HepG2 (cell line): ENCODE measurements around the gene LGALS3. TPM values are rescaled to one million over a fixed set of nuclear protein-coding genes. Genes with fewer than 3 reads are reported as not detected.

Source experiments
- ATAC-seq: fragments of 200-7000 bp; cut with Tn5 transposase; 3 replicates; pipeline ENCODE4 v1.9.1; 2020; ENCODE audit warnings: mild to moderate bottlenecking, moderate library complexity
- BruUV-seq: library from RNA; stranded (reverse); fragments of 400-500 nt; replicated peaks from 2 replicates; lab custom pipeline; 2021; lab: Mats Ljungman, UMichigan
- CTCF ChIA-PET: fragments of 300-600 bp; formaldehyde crosslinking; extraction: SDS; loops from one replicate; lab custom pipeline; 2021; ENCODE audit warnings: low total read pairs, inconsistent platforms, low intra/inter-chr PET ratio; lab: Yijun Ruan, JAX
- POLR2A ChIA-PET: fragments of 350-600 bp; sonication (Branson Sonifier 250); formaldehyde crosslinking; loops from one replicate; lab custom pipeline; 2020; ENCODE audit warnings: antibody characterized with exemption, inconsistent platforms; lab: Yijun Ruan, JAX
- DNase-seq: peaks from one replicate; pipeline ENCODE4 v3.0.0-alpha.2; 2015; ENCODE audit warnings: low spot score
- FAIRE-seq: peaks from 3 replicates; lab custom pipeline; 2011; peaks lifted over from hg19 to GRCh38; lab: Jason Lieb, UNC
- H2AFZ ChIP-seq: one replicate; pipeline ENCODE4 v1.6.1; 2011; ENCODE audit warnings: low read length, inconsistent platforms
- H3K27ac ChIP-seq: fragments of 300-600 bp; 3 replicates; pipeline ENCODE4 v1.8.0; 2011; ENCODE audit warnings: mixed run types, mild to moderate bottlenecking, mixed read lengths, low read length, inconsistent platforms; ENCODE audit not compliant: insufficient read depth; ENCODE audit errors: extremely low read length
- H3K27me3 ChIP-seq, 2 experiments: fragments of 200-600 bp in 1 of 2; 2 replicates in 1 of 2; 3 replicates in 1 of 2; pipeline versions ENCODE4 v1.6.0 to v1.8.0; 2011; ENCODE audit warnings: low read length in 2 of 2, mild to moderate bottlenecking in 2 of 2, moderate library complexity in 2 of 2, inconsistent platforms in 1 of 2; ENCODE audit not compliant: insufficient read depth in 2 of 2, control insufficient read depth in 1 of 2
- H3K36me3 ChIP-seq, 2 experiments: fragments of 200-600 bp in 1 of 2; replicated peaks in 1 of 2; 2 replicates in 1 of 2; 3 replicates in 1 of 2; pipeline versions ENCODE4 v1.5.1 to v1.8.0; 2011; ENCODE audit warnings: low read length in 2 of 2, inconsistent platforms in 1 of 2; ENCODE audit not compliant: insufficient read depth in 2 of 2, control insufficient read depth in 1 of 2
- H3K4me1 ChIP-seq: 2 replicates; pipeline ENCODE4 v1.5.1; 2012; ENCODE audit warnings: low read length, inconsistent platforms; ENCODE audit not compliant: insufficient read depth
- H3K4me2 ChIP-seq: 2 replicates; pipeline ENCODE4 v1.6.0; 2011; ENCODE audit warnings: low read depth, low read length, inconsistent platforms
- H3K4me3 ChIP-seq, 3 experiments: fragments of 200-600 bp in 1 of 3; sonication (generic), shearing (Covaris generic) in 1 of 3; replicated peaks in 1 of 3; 2 replicates each; pipeline ENCODE4 v1.5.1; 2011 to 2016; ENCODE audit warnings: low read length in 3 of 3, inconsistent platforms in 2 of 3, low read depth in 2 of 3, mild to moderate bottlenecking in 2 of 3, control low read depth in 1 of 3, mixed read lengths in 1 of 3; ENCODE audit not compliant: insufficient read depth in 1 of 3
- H3K79me2 ChIP-seq: one replicate; pipeline ENCODE4 v1.6.1; 2011; ENCODE audit warnings: low read length, inconsistent platforms; ENCODE audit not compliant: insufficient read depth
- H3K9ac ChIP-seq: 2 replicates; pipeline ENCODE4 v1.6.0; 2011; ENCODE audit warnings: mild to moderate bottlenecking, low read depth, low read length, inconsistent platforms; ENCODE audit not compliant: insufficient read depth
- H3K9me3 ChIP-seq: 2 replicates; pipeline ENCODE4 v1.5.1; 2012; ENCODE audit warnings: mild to moderate bottlenecking, low read length
- H4K20me1 ChIP-seq: 2 replicates; pipeline ENCODE4 v1.6.0; 2011; ENCODE audit warnings: inconsistent platforms, mild to moderate bottlenecking, low read length, moderate library complexity; ENCODE audit not compliant: insufficient read depth
- ATF1 ChIP-seq: IDR thresholded peaks from 2 replicates; pipeline ENCODE4 v1.6.1; 2016; ENCODE audit warnings: mild to moderate bottlenecking, control low read depth
- BCL6 ChIP-seq: IDR thresholded peaks from 2 replicates; pipeline ENCODE4 v1.6.1; 2016; ENCODE audit warnings: missing genetic modification reagents, missing compliant biosample characterization
- CC2D1A ChIP-seq: sonication (generic); formaldehyde crosslinking; IDR thresholded peaks from 2 replicates; pipeline ENCODE4 v1.8.1; 2023; ENCODE audit warnings: mild to moderate bottlenecking, missing genetic modification reagents
- CCDC6 ChIP-seq: sonication (generic); formaldehyde crosslinking; IDR thresholded peaks from 2 replicates; pipeline ENCODE4 v1.8.1; 2022; ENCODE audit warnings: mild to moderate bottlenecking, missing genetic modification reagents, moderate library complexity
- CEBPG ChIP-seq: IDR thresholded peaks from 2 replicates; pipeline ENCODE4 v1.6.1; 2016
- ELF4 ChIP-seq: sonication (generic); formaldehyde crosslinking; IDR thresholded peaks from 2 replicates; pipeline ENCODE4 v1.5.0; 2020; ENCODE audit warnings: missing genetic modification reagents, mild to moderate bottlenecking, moderate library complexity, borderline replicate concordance
- ETV5 ChIP-seq: IDR thresholded peaks from 2 replicates; pipeline ENCODE4 v1.6.1; 2018; ENCODE audit warnings: missing biosample characterization, missing genetic modification reagents, inconsistent platforms, borderline replicate concordance
- FOXP1 ChIP-seq, 2 experiments: fragments of 450-650 bp in 1 of 2; IDR thresholded peaks; 2 replicates each; pipeline ENCODE4 v1.6.1; 2017 to 2018; ENCODE audit warnings: antibody characterized with exemption in 1 of 2
- JDP2 ChIP-seq: sonication (generic); formaldehyde crosslinking; IDR thresholded peaks from 2 replicates; pipeline ENCODE4 v1.8.1; 2022; ENCODE audit warnings: missing genetic modification reagents, borderline replicate concordance
- KAT8 ChIP-seq: IDR thresholded peaks from 2 replicates; pipeline ENCODE4 v1.6.1; 2016; ENCODE audit warnings: missing genetic modification reagents, missing compliant biosample characterization
- NAIF1 ChIP-seq: sonication (generic); formaldehyde crosslinking; IDR thresholded peaks from 2 replicates; pipeline ENCODE4 v1.5.0; 2020; ENCODE audit warnings: mild to moderate bottlenecking, missing genetic modification reagents, borderline replicate concordance
- SOX5 ChIP-seq: IDR thresholded peaks from 2 replicates; pipeline ENCODE4 v1.6.1; 2016; ENCODE audit warnings: borderline replicate concordance
- TMF1 ChIP-seq: sonication (generic); formaldehyde crosslinking; IDR thresholded peaks from 2 replicates; pipeline ENCODE4 v1.8.1; 2022; ENCODE audit warnings: low read depth, missing genetic modification reagents
- ZFY ChIP-seq: sonication (generic); formaldehyde crosslinking; IDR thresholded peaks from 2 replicates; pipeline ENCODE4 v1.4.0; 2020; ENCODE audit warnings: missing genetic modification reagents
- ZMYM2 ChIP-seq: sonication (generic); formaldehyde crosslinking; IDR thresholded peaks from 2 replicates; pipeline ENCODE4 v1.8.0; 2022; ENCODE audit warnings: mild to moderate bottlenecking, missing genetic modification reagents
- ZNF510 ChIP-seq: sonication (generic); formaldehyde crosslinking; IDR thresholded peaks from 2 replicates; pipeline ENCODE4 v1.4.0; 2020; ENCODE audit warnings: low read depth, mild to moderate bottlenecking, missing genetic modification reagents
- WGBS: methylation state at CpG from one replicate; pipeline ENCODE4 v1.1.6; 2017; ENCODE audit warnings: low lambda C conversion rate; 5-methylcytosine and 5-hydroxymethylcytosine counted together
- in situ Hi-C: cut with HindIII; loops from 2 replicates; pipeline ENCODE4 v1.10.0; 2017; ENCODE audit warnings: low pct_unique_long_range_greater_than_20kb; ENCODE audit not compliant: extremely low pct_ligation_motif_present
- intact Hi-C: fragments of 100-400 bp; cut with micrococcal nuclease; formaldehyde crosslinking; loops from one replicate; pipeline ENCODE4 v1.10.0; 2022; ENCODE audit not compliant: unreplicated experiment
- polyA plus RNA-seq, 8 experiments: library from polyadenylated mRNA; depleted of rRNA in 3 of 8; stranded (reverse) in 7 of 8; unstranded in 1 of 8; fragments of >200 nt; fragmentation: Illumina TruSeq in 4 of 8; extraction: Trizol in 4 of 8; gene quantifications; 2 replicates each; pipeline versions ENCODE4 v1.2.1 to v1.2.3, GENCODE V29; 2011 to 2016; ENCODE audit warnings: low read depth in 4 of 8, missing spikeins in 1 of 8, mixed read lengths in 1 of 8; ENCODE audit not compliant: insufficient read depth in 1 of 8
- total RNA-seq, 5 experiments: library from RNA; depleted of rRNA; stranded (reverse); fragments of >200 nt; fragmentation: Illumina TruSeq; extraction: Trizol; gene quantifications; 2 replicates each; pipeline ENCODE4 v1.2.3, GENCODE V29; 2016; ENCODE audit warnings: low read depth in 1 of 5
- TF ChIP-seq, protein P1 (sequence below): sonication (generic); formaldehyde crosslinking; IDR thresholded peaks from 2 replicates; pipeline ENCODE4 v1.4.0; 2020; ENCODE audit warnings: mild to moderate bottlenecking, missing genetic modification reagents

Gene LGALS3
- total and polyA plus RNA-seq, 2 of the 13 experiments (the other 11 are each of a cell fraction or from before 2014, with no cell fraction given): 5.0 to 97.4 TPM

DNA sequence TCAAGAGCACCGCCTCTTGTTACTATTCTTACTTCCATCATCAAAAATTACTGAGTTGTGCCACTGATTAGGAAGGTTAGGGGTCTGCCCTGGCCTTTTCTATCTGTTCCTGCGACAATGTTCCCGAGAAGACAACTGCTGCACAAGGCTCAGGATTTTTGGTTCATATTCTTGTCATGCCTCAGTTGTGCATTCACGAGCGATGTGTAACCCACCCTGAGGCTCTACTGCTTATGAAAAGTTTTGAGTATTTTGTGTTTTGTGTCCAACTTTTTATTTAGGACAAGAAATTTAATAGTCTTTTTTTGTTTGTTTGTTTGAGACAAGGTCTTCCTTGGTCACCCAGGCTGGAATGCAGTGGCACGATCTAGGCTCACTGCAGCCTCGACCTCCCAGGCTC is 23.1 kb upstream of the LGALS3 start:
- in situ Hi-C loops: no loop called here
- Histone ChIP-seq H3K36me3 (no peaks in the 10 kb centered on the region), H3K4me3 (no peak overlapping the region), H3K9me3 (no peaks in the 10 kb centered on the region), H3K4me1 (peaks cover 69% of the 10 kb centered on the region), H3K79me2 (no peaks in the 10 kb centered on the region), H4K20me1 (no peaks in the 10 kb centered on the region), H3K4me2 (no peak overlapping the region), H3K27ac (no peak overlapping the region), H2AFZ (no peak overlapping the region), H3K27me3 (no peaks in the 10 kb centered on the region), H3K9ac (no peak overlapping the region)
- no peak for DNase-seq
- no peak for FAIRE-seq
- CTCF ChIA-PET: no interaction called here
- ATAC-seq: no peak
- intact Hi-C loops: no loop called here
- 95% methylated on average over 7 of the region's 7 CpGs for WGBS
- POLR2A ChIA-PET: no interaction called here
- TF ChIP-seq ELF4 (CRISPR knock-in tag) (no peak), TMF1 (CRISPR knock-in tag) (no peak)
- no TSS peak for BruUV-seq

GRCh38 chr14:55107766-55108554 is 21.1 kb upstream of the LGALS3 start:
- Histone ChIP-seq H3K27ac (peak overlapping the region; percentile 85), H3K4me2 (peak overlapping the region; percentile 57), H3K36me3 (no peaks in the 10 kb centered on the region), H2AFZ (no peak overlapping the region), H3K9ac (peak overlapping the region; percentile 66), H3K4me3 (peak overlapping the region in 1 of 3 experiments; percentile 37; a peak in 2 of 6 replicates), H3K27me3 (no peaks in the 10 kb centered on the region), H3K4me1 (peaks cover 58% of the 10 kb centered on the region), H3K9me3 (no peaks in the 10 kb centered on the region), H3K79me2 (no peaks in the 10 kb centered on the region), H4K20me1 (no peaks in the 10 kb centered on the region)
- FAIRE-seq (peak; percentile 37), DNase-seq (peak; percentile 83), ATAC-seq (peak; percentile 87)
- ChIA-PET POLR2A (interaction anchor here (0.7 to 3.1 kb wide), 12 partner anchors 9 to 62 kb away, joined by 3 to 22 read pairs (median 4); partner anchors contain the start of genes LGALS3 and MAPK1IP1L), CTCF (no interaction called here)
- in situ Hi-C loops: no loop called here
- BruUV-seq: TSS peak; percentile 88
- 5% methylated on average over 15 of the region's 19 CpGs for WGBS
- intact Hi-C loops: no loop called here
- TF ChIP-seq CC2D1A (CRISPR knock-in tag) (no peak), BCL6 (peak; percentile 29; the same call in 1 of the 2 replicates), ZMYM2 (CRISPR knock-in tag) (peak; percentile 74; the same call in 1 of the 2 replicates), KAT8 (CRISPR knock-in tag) (peak; percentile 77), ATF1 (no peak), FOXP1 (IDR thresholded peaks at IDR 0.05) (no peak), FOXP1 (CRISPR knock-in tag; IDR thresholded peaks at IDR 0.05) (0 out of 2 replicates have a peak, but pooled peaks have one; percentile 32), CEBPG (CRISPR knock-in tag) (no peak; the same call in 1 of the 2 replicates), ZNF510 (CRISPR knock-in tag) (0 out of 2 replicates have a peak, but pooled peaks have one; percentile 35), JDP2 (CRISPR knock-in tag) (no peak), SOX5 (CRISPR knock-in tag) (peak; percentile 78; the same call in 1 of the 2 replicates), ETV5 (CRISPR knock-in tag) (peak; percentile 75; the same call in 1 of the 2 replicates), NAIF1 (CRISPR knock-in tag) (peak; percentile 80; the same call in 1 of the 2 replicates), ZFY (CRISPR knock-in tag) (peak; percentile 94), CCDC6 (CRISPR knock-in tag) (peak; percentile 82; the same call in 1 of the 2 replicates)
- TF ChIP-seq, protein P1, sequence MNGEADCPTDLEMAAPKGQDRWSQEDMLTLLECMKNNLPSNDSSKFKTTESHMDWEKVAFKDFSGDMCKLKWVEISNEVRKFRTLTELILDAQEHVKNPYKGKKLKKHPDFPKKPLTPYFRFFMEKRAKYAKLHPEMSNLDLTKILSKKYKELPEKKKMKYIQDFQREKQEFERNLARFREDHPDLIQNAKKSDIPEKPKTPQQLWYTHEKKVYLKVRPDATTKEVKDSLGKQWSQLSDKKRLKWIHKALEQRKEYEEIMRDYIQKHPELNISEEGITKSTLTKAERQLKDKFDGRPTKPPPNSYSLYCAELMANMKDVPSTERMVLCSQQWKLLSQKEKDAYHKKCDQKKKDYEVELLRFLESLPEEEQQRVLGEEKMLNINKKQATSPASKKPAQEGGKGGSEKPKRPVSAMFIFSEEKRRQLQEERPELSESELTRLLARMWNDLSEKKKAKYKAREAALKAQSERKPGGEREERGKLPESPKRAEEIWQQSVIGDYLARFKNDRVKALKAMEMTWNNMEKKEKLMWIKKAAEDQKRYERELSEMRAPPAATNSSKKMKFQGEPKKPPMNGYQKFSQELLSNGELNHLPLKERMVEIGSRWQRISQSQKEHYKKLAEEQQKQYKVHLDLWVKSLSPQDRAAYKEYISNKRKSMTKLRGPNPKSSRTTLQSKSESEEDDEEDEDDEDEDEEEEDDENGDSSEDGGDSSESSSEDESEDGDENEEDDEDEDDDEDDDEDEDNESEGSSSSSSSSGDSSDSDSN: peak; percentile 84
